ENCODE results near the gene CLIC5. TPM values are rescaled to one million over a fixed set of nuclear protein-coding genes. Genes with fewer than 3 reads are reported as not detected.

The CLIC5 gene
- total RNA-seq, 1 experiment from 2014 or later: 0.05 TPM

GRCh38 chr6:46012834-46013233 is 2.8 kb downstream of the CLIC5 start:
- H3K4me3 ChIP-seq (ENCODE audit: low read depth in 2 of 2, low read length in 2 of 2): no peak overlapping the region
- no TSS peak for BruUV-seq (replicated peaks)
- ChIA-PET POLR2A (no interaction called here), CTCF (no interaction called here)
- ATAC-seq (no peak), DNase-seq (ENCODE audit: low read depth, low spot score) (no peak)
- TF ChIP-seq SIN3A (IDR thresholded peaks at IDR 0.05; ENCODE audit: borderline replicate concordance, insufficient read depth, low read depth, low read length) (no peak), POLR2AphosphoS5 (IDR thresholded peaks at IDR 0.05; ENCODE audit: low read depth, low read length) (no peak), TCF7L2 (IDR thresholded peaks at IDR 0.05; ENCODE audit: low read depth, low read length) (no peak)
- TF ChIP-seq, protein P1, sequence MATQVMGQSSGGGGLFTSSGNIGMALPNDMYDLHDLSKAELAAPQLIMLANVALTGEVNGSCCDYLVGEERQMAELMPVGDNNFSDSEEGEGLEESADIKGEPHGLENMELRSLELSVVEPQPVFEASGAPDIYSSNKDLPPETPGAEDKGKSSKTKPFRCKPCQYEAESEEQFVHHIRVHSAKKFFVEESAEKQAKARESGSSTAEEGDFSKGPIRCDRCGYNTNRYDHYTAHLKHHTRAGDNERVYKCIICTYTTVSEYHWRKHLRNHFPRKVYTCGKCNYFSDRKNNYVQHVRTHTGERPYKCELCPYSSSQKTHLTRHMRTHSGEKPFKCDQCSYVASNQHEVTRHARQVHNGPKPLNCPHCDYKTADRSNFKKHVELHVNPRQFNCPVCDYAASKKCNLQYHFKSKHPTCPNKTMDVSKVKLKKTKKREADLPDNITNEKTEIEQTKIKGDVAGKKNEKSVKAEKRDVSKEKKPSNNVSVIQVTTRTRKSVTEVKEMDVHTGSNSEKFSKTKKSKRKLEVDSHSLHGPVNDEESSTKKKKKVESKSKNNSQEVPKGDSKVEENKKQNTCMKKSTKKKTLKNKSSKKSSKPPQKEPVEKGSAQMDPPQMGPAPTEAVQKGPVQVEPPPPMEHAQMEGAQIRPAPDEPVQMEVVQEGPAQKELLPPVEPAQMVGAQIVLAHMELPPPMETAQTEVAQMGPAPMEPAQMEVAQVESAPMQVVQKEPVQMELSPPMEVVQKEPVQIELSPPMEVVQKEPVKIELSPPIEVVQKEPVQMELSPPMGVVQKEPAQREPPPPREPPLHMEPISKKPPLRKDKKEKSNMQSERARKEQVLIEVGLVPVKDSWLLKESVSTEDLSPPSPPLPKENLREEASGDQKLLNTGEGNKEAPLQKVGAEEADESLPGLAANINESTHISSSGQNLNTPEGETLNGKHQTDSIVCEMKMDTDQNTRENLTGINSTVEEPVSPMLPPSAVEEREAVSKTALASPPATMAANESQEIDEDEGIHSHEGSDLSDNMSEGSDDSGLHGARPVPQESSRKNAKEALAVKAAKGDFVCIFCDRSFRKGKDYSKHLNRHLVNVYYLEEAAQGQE (IDR thresholded peaks at IDR 0.05; ENCODE audit: insufficient read depth in 1 of 2, low read depth in 2 of 2, low read length in 1 of 2): no peak
- TF ChIP-seq, protein P2, sequence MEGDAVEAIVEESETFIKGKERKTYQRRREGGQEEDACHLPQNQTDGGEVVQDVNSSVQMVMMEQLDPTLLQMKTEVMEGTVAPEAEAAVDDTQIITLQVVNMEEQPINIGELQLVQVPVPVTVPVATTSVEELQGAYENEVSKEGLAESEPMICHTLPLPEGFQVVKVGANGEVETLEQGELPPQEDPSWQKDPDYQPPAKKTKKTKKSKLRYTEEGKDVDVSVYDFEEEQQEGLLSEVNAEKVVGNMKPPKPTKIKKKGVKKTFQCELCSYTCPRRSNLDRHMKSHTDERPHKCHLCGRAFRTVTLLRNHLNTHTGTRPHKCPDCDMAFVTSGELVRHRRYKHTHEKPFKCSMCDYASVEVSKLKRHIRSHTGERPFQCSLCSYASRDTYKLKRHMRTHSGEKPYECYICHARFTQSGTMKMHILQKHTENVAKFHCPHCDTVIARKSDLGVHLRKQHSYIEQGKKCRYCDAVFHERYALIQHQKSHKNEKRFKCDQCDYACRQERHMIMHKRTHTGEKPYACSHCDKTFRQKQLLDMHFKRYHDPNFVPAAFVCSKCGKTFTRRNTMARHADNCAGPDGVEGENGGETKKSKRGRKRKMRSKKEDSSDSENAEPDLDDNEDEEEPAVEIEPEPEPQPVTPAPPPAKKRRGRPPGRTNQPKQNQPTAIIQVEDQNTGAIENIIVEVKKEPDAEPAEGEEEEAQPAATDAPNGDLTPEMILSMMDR (IDR thresholded peaks at IDR 0.05): no peak
- no peaks in the 10 kb centered on the region for H3K9me3 ChIP-seq (ENCODE audit: control insufficient read depth, insufficient read depth, low read depth, low read length)
- H3K36me3 ChIP-seq (ENCODE audit: control insufficient read depth, insufficient read depth, low read length): peaks cover 2% of the 10 kb centered on the region; the same call in 1 of the 2 replicates
- peaks cover 5% of the 10 kb centered on the region; the same call in 1 of the 2 replicates for H3K4me1 ChIP-seq (ENCODE audit: control insufficient read depth, insufficient read depth, low read length)
- intact Hi-C loops (cut with micrococcal nuclease; ENCODE audit: unreplicated experiment): no loop called here
- peaks cover 39% of the 10 kb centered on the region for H3K27me3 ChIP-seq (ENCODE audit: control insufficient read depth, insufficient read depth, low read length)
- in situ Hi-C loops (cut with HindIII; ENCODE audit: low pct_unique_long_range_greater_than_20kb, low sequenced_read_pairs): no loop called here
- no peak overlapping the region for H3K27ac ChIP-seq (ENCODE audit: low read length)

DNA sequence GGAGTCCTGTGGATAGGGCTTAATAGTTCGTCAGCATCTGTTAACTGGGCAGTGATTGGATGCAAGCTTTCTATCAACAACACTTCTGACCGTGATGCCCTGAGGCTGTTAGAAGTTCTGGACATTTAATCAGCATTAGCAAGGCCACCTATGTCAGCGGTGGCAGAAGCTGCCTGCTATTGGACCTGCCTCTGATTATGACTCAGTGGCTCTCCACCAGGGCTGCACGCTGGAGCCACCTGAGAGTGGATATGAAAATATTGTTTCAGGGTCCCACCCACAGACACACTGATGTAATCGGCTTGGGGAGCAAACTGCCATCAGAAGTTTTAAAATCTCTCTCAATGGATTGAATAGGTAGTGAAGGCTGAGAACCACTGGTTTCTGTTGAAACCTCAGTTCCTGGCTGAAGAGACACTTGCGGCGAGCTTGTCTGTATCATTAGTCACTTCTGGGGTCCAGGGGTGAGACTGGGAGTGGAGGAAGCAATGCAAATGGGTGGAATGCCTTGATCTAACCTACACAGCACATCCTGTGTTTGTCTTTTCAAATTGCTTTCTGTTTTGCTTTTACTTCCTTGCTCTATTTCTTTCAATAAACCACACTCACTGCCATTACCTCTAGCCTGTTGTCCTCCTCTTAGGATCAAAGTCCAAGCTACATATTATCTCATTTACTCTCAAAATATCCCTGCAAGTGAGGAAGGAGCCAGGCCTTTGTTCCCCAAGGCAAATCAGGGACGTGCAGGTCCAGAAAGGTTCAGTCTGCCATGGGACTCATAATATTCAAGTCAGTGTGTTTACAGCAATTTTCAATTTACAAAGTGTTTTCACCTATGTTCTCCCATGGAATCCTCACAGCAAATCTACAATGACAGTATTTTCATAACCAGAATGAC is 4.2 kb downstream of the CLIC5 start:
- Histone ChIP-seq H3K9me3 (ENCODE audit: control insufficient read depth, insufficient read depth, low read depth, low read length) (no peaks in the 10 kb centered on the region), H3K36me3 (ENCODE audit: control insufficient read depth, insufficient read depth, low read length) (peaks cover 2% of the 10 kb centered on the region; the same call in 1 of the 2 replicates), H3K4me3 (ENCODE audit: low read depth in 2 of 2, low read length in 2 of 2) (no peak overlapping the region), H3K27me3 (ENCODE audit: control insufficient read depth, insufficient read depth, low read length) (peaks cover 27% of the 10 kb centered on the region), H3K4me1 (ENCODE audit: control insufficient read depth, insufficient read depth, low read length) (peaks cover 5% of the 10 kb centered on the region; the same call in 1 of the 2 replicates), H3K27ac (ENCODE audit: low read length) (no peak overlapping the region)
- in situ Hi-C loops (cut with HindIII; ENCODE audit: low pct_unique_long_range_greater_than_20kb, low sequenced_read_pairs) (no loop called here), intact Hi-C loops (cut with micrococcal nuclease; ENCODE audit: unreplicated experiment) (no loop called here)
- no peak for DNase-seq (ENCODE audit: low read depth, low spot score)
- no peak for TF ChIP-seq TCF7L2 (IDR thresholded peaks at IDR 0.05; ENCODE audit: low read depth, low read length)
- TF ChIP-seq, protein P2 (IDR thresholded peaks at IDR 0.05): no peak
- CTCF ChIA-PET: no interaction called here
- POLR2A ChIA-PET: no interaction called here
- ATAC-seq: no peak
- no TSS peak for BruUV-seq (replicated peaks)

Data from Panc1 (cell line).